BE2C (cell line): ENCODE results near the gene MYO5A.

Experiments
- DNase-seq: peaks from one replicate; pipeline ENCODE4 v3.0.0-alpha.2; 2020
- H3K27me3 ChIP-seq: fragments of 250-450 bp; sonication (Bioruptor Pico); 2 replicates; pipeline ENCODE4 v1.5.1; 2020; ENCODE audit warnings: mild to moderate bottlenecking
- H3K36me3 ChIP-seq: fragments of 250-450 bp; sonication (Bioruptor Pico); 2 replicates; pipeline ENCODE4 v1.5.1; 2020; ENCODE audit warnings: mild to moderate bottlenecking
- H3K4me1 ChIP-seq: fragments of 250-450 bp; sonication (Bioruptor Pico); 2 replicates; pipeline ENCODE4 v1.5.1; 2020
- H3K4me3 ChIP-seq: 2 replicates; pipeline ENCODE4 v1.5.1; 2011; ENCODE audit warnings: low read depth, low read length
- H3K9me3 ChIP-seq: fragments of 250-450 bp; sonication (Bioruptor Pico); 2 replicates; pipeline ENCODE4 v1.5.1; 2020
- CTCF ChIP-seq: IDR thresholded peaks from 2 replicates; pipeline ENCODE4 v1.5.1; 2012; ENCODE audit warnings: mild to moderate bottlenecking, low read depth, low read length

MYO5A gene

GRCh38 chr15:52424856-52425431 lies 103.7 kb downstream of the MYO5A start:
- peaks cover 5% of the 10 kb centered on the region; the same call in 1 of the 2 replicates for H3K4me1 ChIP-seq
- no peaks in the 10 kb centered on the region for H3K27me3 ChIP-seq
- TF ChIP-seq CTCF = no peak
- no peaks in the 10 kb centered on the region for H3K9me3 ChIP-seq
- no peaks in the 10 kb centered on the region for H3K36me3 ChIP-seq
- DNase-seq = no peak
- H3K4me3 ChIP-seq = no peak overlapping the region

- Histone ChIP-seq H3K27me3 (no peaks in the 10 kb centered on the region), H3K9me3 (no peaks in the 10 kb centered on the region), H3K36me3 (no peaks in the 10 kb centered on the region), H3K4me1 (peaks cover 10% of the 10 kb centered on the region), H3K4me3 (no peak overlapping the region)
- no peak for TF ChIP-seq CTCF
- no peak for DNase-seq
These were observed 104.8 kb downstream of the MYO5A start for GRCh38 chr15:52423852-52424251.

GRCh38 chr15:52422001-52422400 lies 106.7 kb downstream of the MYO5A start:
- DNase-seq = no peak
- no peak for TF ChIP-seq CTCF
- no peak overlapping the region for H3K4me3 ChIP-seq
- H3K4me1 ChIP-seq = peaks cover 22% of the 10 kb centered on the region
- H3K9me3 ChIP-seq = no peaks in the 10 kb centered on the region
- H3K36me3 ChIP-seq = no peaks in the 10 kb centered on the region
- H3K27me3 ChIP-seq = no peaks in the 10 kb centered on the region

- H3K9me3 ChIP-seq = no peaks in the 10 kb centered on the region
- no peak for TF ChIP-seq CTCF
- DNase-seq = no peak
- no peaks in the 10 kb centered on the region for H3K27me3 ChIP-seq
- peaks cover 25% of the 10 kb centered on the region for H3K4me1 ChIP-seq
- H3K4me3 ChIP-seq = no peak overlapping the region
- H3K36me3 ChIP-seq = no peaks in the 10 kb centered on the region
These were observed 107.7 kb downstream of the MYO5A start for GRCh38 chr15:52421029-52421428.

GRCh38 chr15:52419494-52419893 lies 109.2 kb downstream of the MYO5A start:
- DNase-seq = no peak
- Histone ChIP-seq H3K36me3 (no peaks in the 10 kb centered on the region), H3K27me3 (no peaks in the 10 kb centered on the region), H3K4me1 (peaks cover 25% of the 10 kb centered on the region), H3K9me3 (no peaks in the 10 kb centered on the region), H3K4me3 (no peak overlapping the region)
- TF ChIP-seq CTCF = no peak

- no peaks in the 10 kb centered on the region for H3K27me3 ChIP-seq
- H3K36me3 ChIP-seq = no peaks in the 10 kb centered on the region
- H3K4me1 ChIP-seq = peaks cover 25% of the 10 kb centered on the region
- no peak for DNase-seq
- no peak for TF ChIP-seq CTCF
- H3K4me3 ChIP-seq = no peak overlapping the region
- no peaks in the 10 kb centered on the region for H3K9me3 ChIP-seq
These were observed 110.7 kb downstream of the MYO5A start for GRCh38 chr15:52417957-52418356.
